Right hindlimb (tissue), 1 donor: Measurements from ENCODE around the gene GNAO1.
A peak's percentile ranks its signal among the peaks of the same experiment; 100 is the strongest.

Experiments
- DNase-seq: peaks from one replicate; pipeline ENCODE4 v3.0.0-alpha.2; 2018

The GNAO1 gene

DNA sequence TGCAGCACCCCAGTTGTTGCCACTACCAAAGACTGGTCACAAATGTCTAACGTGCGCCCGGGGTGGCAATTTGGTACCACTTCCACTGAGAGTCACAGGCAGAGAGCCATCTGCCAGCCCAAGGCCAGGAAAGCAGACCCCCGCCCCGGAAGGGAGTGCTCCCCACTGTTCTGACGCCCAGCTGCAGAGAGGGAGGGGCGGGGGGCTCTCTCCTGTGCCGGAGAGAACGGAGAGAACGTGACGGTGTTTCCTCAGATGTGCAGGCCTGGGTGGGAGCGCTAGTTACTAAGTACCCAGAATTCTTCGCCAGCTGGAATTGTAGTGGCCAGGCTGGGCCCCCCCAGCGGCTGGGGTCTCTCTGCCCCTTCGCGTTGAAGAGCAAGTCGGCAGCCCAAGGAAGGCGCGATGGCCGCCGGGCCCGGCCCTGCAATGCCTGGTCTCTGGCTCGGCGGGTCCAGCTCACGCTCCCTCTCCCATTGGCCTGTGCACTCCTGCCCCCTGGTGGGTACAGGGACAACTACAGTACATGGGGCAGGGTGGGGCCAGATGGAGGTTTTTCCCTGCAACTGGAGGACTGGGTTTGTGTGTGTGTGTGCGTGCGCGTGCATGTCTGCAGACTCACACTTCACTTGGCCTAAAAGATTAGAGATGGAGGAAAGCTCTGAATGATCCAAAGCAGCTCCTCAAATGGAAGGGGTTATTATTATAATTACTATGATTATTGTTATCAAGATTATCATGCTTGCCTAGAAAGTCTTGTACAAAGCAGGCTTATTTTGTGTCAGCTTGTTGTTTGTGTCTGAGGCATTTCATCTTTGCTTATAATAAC lies 126.9 kb downstream of the GNAO1 start:
- DNase-seq = peak; percentile 90

DNA sequence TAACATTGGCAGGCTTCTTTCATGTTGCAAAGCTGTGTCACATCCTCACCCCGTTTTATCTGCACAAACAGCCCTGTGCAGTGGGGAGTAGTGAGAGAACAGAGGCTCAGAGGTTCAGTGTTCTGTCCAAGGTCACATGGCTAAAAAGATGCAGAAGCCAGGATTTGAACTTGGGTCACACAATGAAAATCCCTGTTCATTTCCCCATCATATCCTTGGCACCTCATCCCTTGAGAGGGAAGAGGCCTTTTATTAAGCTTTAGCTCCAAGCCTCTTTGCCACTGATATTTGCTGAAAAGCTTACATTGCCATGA lies 127.5 kb downstream of the GNAO1 start:
- no peak for DNase-seq

DNA sequence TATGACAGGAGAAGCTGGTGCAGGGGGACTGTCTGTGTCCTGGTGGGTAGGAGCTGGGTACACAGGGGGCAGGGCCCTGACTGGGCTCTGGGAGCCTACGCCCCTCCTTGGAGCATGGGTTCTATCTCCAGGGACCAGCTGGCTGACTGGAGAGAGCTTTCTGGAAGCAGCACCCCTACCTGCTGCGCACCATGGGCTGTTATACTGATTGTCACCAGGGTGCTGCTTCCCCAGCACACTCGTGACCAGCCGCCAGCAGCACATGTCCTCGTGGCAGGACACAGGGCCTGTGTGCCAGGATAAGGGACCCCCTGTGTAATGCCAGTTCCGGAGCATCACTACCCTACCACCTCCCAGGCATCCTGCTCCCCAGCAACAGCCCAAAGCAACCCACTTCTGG lies 128.1 kb downstream of the GNAO1 start:
- no peak for DNase-seq

DNA sequence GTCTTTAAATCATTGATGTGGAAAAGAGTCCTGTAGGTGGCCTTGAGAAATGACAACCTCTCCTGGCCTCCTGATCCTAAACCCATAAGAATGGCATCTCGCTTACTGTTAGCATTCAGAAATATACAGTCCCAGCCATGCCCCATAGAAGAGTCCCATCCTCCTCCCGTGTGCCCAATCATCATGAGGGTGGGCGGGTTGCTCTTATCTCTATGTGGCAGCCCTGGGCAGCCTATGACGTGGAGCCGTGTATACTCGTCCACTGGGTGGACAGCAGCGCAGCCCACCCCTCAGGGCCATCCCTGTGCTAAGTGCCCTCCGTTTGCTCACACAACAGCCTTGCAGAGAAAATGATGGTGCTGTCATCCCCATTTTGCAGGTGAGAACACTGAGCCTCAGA lies 128.8 kb downstream of the GNAO1 start:
- no peak for DNase-seq

DNA sequence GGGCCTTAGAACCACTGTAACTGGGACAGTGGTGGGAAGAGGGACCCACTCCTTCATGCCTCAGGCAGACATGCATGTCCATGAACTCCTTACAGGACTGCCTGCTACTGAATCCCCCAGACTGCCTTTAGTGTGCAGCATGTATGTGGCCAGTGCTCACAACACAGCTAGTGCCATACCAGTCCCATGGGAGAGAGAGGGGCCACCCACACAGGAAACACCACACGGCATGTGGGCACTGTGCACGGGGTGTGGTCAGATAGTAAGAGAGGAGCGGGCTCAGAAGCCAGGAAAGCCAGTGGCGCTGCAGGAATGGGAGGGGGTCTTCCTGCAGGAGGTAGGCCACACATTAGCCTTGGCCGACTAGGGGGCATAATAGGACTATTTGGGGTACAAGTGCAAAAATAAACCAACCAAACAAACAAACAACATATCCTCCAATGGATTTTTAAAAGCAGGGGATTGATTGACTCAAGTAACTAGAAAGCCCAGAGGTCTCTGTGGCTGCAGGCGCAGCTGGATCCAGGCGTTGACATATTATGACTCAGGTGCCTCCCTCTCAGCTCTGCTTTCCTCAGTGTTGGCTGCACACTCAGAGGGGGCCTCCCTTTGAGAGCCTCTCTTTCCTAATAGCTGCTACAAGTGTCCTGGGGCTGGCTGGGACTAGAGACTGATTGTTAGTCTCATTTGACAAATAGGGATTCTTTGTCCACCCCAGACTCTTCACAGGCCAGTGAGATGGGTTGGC lies 129.7 kb downstream of the GNAO1 start:
- no peak for DNase-seq

DNA sequence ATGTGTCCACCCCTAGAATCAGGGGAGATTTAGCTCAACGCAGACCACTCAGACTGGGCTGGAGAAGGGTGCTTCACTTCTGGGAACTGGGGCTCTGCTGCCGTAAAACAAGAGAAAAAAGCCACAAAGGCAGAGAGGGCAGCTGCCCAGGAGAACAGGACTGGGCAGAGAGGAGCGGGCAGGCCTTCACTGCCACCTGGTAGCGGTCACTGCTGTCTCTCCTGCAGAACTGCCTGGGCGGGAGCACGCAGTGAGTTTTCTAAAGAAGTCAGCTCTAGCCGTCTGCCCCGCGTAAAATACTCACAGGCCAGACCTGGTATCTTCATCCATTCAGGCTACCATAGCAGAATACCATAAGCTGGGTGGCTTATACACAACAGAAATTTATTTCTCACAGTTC lies 130.3 kb downstream of the GNAO1 start:
- no peak for DNase-seq

DNA sequence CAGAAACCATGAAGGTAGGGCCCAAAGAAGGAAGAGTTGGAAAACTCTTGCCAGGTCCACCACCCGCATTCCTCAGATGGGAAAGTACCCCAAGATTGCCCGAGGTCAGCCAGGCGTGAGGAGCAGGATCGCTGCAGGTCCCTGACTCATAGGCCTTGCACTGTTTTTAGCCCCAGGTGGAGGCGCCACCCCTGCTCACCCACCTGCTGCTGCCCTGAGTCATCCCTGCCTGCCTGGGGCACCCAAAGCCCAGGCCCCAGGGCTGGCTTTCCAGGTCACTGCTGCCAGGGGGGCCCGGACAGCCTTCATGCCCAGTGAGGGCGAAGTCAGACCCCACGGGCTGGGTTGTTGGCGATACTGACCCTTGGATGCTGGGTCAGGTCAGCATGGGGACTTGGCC lies 133.1 kb downstream of the GNAO1 start:
- no peak for DNase-seq

DNA sequence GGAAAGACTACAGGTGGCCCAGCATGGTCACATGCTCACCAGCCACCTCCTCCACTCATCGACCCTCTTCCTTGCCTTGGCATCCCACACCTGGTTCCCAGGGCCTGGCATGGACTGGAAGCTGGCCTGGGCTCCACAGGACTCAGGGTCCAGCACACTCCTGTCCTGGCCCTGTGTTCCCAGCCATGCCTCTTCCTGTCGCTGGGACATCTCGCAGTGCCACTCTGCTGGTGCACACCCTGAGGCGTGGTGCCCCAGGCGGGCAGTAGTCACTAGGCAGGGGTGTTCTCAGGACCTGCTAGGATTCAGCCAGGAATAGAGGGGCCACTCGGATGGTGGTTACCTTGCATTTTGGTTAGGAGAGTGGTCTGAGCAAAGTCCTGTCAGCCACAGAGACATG lies 134.7 kb downstream of the GNAO1 start:
- no peak for DNase-seq

DNA sequence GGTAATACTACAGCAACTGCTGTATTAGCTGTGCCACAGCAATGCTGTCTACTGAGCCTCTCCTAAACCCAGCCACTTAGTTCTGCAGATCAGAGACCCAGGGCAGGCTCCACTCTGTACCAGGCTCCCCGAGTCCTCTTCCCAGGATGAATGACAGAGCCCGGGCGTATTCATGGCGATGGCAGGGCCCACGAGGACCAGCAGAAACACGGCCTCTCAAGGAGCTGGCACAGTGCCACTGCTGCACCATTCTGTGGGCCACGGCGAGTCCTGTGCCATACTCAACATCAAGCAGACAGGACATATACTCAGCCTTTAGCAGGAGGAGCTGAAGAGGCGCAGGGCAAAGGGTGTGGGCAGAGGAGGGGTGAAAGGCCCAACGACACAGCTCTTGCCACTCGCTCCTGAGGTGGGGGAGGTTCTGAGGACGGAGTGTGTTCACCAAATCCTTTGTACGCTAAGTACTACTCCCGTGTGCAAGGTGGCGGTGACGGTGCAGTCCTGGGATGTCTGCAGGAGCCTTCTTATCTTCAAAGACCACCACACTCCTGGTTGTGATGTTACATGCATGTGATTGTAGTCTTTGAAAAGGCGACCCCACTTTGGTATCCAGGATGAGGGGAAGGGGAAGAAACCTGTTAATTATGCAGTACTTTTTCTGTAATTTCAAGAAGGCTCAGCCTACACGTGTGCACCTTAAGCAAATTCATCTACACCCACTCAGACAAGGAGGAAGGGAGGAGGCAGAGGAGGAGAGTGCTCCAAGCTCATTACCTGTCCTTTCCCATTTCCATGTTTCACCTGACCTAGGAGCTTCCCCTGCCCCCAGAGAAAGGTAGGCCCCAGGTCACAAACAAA lies 136.0 kb downstream of the GNAO1 start:
- no peak for DNase-seq

DNA sequence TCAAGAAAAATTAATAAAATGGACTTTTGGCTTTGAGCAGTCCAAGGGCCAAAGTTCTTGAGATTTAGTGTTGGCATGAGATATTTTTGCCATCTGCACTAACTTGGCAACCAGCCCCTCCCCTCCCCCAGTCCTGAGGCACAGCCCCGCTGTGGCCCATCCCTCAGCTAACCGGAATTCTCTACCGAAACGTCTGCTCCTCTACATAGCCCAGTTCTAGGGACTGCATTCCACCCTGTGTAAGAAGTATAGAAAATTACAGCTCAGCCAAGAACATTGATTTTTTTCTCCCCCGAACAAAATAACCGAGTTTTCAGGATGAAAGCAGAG lies 136.6 kb downstream of the GNAO1 start:
- DNase-seq = no peak

DNA sequence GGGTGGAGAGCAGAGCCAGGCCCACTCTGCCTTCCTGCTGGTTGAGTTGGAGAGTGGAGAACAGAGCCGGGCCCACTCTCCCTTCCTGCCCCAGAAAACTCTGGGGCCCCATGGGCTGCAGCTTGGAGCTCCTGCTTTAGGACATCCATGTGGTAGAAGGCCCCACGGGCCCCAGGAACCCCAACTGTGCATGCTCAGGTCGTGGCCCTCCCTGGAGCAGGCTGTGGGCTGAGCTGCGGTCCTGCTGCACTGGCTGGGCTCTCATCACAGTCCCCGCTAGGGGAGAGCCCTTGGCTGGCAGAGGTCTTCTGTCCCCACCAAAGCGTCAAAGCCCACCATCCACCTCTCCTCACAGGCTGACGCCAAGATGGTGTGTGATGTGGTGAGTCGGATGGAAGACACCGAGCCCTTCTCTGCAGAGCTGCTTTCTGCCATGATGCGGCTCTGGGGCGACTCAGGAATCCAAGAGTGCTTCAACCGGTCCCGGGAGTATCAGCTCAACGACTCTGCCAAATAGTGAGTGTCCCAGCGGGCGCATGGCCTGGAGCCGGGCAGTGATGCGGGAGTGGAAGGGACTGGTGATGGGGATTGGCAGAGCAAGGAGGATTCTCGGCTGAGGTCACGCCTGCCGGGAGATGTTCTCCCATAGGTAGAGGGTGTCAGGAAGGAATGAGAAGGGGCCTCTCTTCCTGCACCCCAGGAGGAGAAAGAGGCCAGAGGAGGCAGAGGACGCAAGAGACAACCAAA lies 137.2 kb downstream of the GNAO1 start:
- DNase-seq = no peak

DNA sequence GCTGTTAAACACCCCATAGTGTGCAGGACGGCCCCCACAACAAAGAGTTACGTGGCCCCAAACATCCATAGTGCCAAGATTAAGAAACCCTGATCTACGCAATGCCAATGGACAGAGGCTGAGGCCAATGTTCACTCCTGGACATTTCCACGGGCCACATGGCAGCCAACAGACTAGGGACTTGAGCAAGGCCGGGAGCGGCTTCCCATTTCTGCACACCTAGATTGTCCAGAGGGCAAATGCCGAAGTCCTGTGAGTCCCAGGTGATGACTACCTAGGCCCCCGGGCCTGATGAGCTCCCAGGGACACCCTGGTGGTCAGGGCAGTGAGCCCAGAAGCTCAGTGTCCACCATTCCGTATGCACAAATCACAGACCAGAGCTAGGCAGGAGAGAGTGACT lies 138.6 kb downstream of the GNAO1 start:
- no peak for DNase-seq

DNA sequence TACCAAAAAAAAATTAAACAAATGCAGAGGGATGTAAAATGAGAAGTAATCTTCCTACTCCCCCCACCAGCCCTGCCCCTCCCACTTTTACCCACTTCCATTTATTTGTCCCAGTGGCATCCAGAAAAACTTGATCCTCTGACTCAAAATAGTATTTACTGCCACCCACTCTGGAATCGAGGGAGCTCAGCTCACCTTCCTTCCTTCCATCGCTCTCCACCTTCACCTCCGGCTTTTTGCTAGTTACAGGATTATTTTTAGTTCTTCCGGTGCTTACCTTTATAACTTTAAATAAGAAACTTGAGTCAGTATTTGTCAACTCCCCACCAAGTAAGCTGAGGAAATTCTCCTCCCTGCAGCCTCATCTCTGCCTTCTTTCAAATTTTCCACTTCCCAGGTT lies 139.2 kb downstream of the GNAO1 start:
- no peak for DNase-seq

DNA sequence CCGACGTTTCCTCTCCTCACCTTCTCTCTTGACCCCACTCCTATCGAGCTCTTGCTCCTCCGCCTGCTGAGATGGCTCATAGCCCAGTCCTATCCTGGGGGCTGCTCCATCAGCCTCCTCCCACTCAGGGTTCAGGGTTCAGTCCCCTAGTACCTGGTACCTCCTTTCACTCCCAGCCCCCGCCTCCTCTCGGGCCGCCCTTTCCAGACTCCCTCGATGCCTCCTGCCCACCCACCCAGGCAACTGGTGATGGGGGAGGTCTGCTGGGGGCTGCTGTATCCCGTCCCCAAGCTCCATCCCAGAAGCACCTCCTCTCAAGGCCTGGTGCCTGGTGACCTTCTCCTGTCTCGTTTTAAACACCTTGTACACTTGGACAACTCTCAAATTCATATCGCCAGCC lies 140.1 kb downstream of the GNAO1 start:
- DNase-seq = no peak

DNA sequence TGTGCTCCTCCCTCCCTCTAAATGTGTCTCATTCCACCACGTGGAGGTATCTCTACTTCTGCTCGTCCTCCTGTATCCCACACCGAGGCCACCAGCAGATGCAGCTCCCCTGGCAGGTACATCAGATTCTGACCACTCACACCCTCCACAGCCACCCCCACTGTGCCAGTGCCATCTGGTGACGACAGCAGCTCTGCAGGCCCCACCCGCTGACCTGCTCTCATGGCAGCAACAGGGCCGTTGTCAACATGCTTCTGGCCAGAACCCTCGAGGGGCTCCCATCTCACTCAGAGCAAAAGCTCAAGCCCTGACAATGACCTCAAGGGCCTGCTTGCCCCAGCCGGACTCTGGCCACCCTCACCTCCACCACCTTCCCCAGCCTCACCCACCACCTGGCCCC lies 140.6 kb downstream of the GNAO1 start:
- no peak for DNase-seq

DNA sequence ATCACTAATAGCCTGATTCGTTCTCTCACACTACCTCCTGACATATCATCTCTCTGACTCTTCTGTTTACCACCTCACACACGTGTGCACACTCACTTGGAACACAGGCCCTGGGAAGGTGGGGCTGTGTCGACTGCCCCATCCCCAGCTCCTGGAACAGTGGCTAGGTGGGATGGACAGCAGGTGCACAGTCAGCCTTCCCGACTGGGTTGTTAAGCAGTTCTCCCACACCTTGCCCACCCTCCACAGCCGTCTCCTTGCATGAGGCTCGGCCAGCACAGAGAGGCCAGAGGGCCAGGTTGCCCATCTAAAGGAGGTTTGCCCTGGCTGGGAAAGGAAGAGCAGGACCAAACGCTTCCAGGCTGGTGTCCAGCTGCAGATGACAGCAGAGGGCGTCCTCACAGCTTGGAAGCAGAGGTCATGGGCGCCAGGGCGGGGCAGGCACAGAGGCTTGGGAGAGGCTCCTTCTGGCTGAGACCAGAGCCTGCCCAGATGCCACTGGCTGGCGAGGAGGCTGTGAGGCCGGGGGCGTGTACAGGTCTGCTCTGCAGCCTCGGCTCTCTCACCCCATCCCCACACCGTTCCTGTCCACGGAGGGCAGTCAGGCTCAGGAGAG lies 141.3 kb downstream of the GNAO1 start:
- DNase-seq = peak; percentile 72

DNA sequence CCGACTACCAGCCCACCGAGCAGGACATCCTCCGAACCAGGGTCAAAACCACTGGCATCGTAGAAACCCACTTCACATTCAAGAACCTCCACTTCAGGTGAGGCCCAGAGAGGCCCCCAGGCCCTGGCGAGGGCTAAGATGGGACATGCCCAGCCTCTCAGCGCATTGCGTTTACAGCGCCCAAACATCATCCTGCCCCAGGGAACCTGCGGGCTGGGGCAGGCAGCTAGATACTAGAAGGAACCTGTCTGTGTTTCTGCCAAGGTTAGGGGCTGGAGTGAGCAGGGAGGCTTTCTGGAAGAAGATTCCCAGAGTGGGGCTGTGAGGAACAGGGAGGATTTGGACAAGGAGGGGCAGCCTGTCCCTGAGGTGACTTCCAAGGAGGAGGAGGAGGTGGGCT lies 143.5 kb downstream of the GNAO1 start:
- DNase-seq = no peak

DNA sequence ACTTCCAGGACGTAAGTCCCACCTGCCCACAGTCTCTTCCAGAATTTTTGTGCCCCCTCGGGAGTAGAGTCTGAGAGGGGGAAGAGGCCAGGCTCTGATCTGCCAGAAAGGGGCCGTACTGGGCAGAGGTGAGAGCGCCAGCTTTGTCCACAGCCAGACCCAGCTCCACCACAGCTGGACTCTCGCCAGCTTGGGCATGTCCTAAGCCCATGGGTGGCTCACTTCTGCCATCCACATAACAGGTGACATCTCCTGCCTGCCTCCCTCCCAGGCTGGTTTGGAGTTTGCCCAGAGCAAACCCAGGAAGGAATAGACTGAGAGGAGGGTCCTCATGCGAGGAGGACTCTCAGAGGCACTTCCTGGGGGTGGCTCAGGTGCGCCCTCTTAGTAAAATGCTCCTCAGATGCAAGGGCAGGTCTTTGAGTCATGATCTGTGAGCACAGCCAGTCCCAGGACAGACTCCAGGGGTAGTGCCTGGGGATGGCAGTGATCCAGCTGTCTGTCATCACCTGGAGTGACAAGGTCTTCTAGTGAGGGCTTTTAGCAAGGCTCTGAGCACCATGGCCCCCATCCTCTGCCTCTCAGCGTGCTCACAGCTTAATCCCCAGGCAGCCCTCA lies 144.9 kb downstream of the GNAO1 start:
- no peak for DNase-seq

DNA sequence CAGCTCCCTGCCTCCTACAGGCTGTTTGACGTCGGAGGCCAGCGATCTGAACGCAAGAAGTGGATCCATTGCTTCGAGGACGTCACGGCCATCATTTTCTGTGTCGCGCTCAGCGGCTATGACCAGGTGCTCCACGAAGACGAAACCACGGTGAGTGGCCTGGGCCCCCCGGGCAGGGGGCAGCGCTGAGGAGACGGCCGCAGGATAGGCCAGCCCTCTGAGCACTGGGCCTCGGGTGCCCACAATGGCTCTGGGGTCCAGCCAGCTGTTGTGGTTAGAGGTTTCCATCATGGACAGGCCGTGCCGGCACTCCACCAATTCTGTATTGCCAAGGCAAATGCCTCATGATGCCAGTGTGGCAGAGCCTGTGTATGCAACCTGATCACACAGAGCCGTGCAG lies 145.4 kb downstream of the GNAO1 start:
- no peak for DNase-seq

DNA sequence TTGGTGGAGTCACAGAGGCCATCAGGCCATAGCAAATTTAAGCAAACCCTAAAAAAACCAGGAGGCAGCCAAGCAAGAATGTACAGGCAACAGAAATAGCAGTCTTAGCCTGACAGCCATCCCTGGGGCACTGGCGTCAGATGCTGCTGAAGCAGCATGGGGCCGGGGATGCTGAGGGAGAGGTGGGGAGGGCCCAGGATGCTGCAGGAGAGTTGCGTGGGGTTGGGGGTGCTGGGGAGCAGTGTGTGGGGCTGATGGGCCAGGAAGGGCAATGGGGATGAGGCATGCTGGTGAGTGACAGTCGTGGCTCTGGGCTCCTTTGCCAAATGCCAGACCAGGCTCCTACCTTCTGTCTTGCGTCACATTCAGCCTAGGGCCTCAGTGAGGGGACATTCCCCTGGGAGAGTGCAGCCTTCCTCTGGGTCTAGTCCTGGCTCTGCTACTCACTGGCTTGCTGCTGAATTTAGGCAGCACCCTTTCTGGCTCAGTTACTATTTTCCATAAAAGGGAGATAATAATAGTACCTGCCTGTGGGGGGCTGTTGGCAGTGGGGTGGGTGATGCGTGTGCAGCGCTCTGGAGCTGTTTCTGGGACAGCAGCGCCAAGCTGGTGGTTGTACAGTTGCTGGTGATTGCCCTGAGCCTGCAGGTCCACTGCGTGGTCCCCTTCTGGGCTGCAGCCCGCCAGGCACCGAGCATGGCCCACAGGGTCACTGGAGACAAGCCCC lies 146.0 kb downstream of the GNAO1 start:
- no peak for DNase-seq

DNA sequence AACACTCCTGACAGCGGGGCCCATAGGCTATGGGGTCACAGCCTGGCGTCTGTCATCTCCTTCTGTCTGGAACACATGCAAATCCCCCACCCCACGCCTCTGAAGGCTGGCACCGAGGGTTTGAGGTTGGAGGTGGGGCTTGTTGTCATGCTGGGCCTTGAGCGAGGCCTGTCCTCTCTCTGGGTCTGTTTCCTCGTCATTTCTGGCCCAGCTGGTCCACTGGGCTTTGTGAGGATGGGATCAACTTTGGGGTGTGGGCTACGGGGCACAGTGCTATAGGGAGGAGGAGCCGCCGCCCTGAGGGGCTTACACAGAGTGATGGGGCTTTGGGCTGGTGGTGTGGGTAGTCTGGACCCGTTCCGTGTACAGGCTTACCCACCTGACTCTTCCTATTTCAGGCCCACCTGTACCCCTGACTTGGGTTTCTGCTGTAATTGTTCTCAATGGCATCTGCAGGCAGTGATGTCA lies 146.6 kb downstream of the GNAO1 start:
- DNase-seq = no peak
